DOHH2 (cell line): Measurements from ENCODE around the gene RAD52.

ENCODE experiments used
- H3F3A ChIP-seq: fragments of 200-600 bp; sonication (generic), shearing (Covaris generic); 2 replicates; pipeline ENCODE4 v1.6.0; 2016; ENCODE audit warnings: antibody characterized with exemption, mild to moderate bottlenecking; ENCODE audit not compliant: control insufficient read depth, insufficient read depth
- H3K27ac ChIP-seq: fragments of 200-600 bp; sonication (generic); 2 replicates; pipeline ENCODE4 v1.5.1; 2014; ENCODE audit warnings: low read depth, mild to moderate bottlenecking, low read length, moderate library complexity
- H3K27me3 ChIP-seq: fragments of 200-600 bp; sonication (generic); 2 replicates; pipeline ENCODE4 v1.6.1; 2014; ENCODE audit warnings: mild to moderate bottlenecking, low read length, mixed read lengths; ENCODE audit not compliant: control insufficient read depth
- H3K36me3 ChIP-seq: fragments of 200-600 bp; sonication (generic); 2 replicates; pipeline ENCODE4 v1.6.1; 2014; ENCODE audit warnings: mild to moderate bottlenecking, low read length, moderate library complexity, mixed read lengths; ENCODE audit not compliant: control insufficient read depth
- H3K4me1 ChIP-seq: fragments of 200-600 bp; sonication (generic); 2 replicates; pipeline ENCODE4 v1.6.1; 2014; ENCODE audit warnings: mild to moderate bottlenecking, low read length, mixed read lengths; ENCODE audit not compliant: control insufficient read depth
- H3K4me2 ChIP-seq: fragments of 200-600 bp; sonication (generic); 2 replicates; pipeline ENCODE4 v1.6.0; 2014; ENCODE audit warnings: mild to moderate bottlenecking, low read length, moderate library complexity
- H3K4me3 ChIP-seq: fragments of 200-600 bp; sonication (generic); 2 replicates; pipeline ENCODE4 v1.5.1; 2014; ENCODE audit warnings: mild to moderate bottlenecking, low read length, mixed read lengths
- H3K79me2 ChIP-seq: fragments of 200-600 bp; sonication (generic); 2 replicates; pipeline ENCODE4 v1.6.1; 2014; ENCODE audit warnings: mild to moderate bottlenecking, low read length, mixed read lengths; ENCODE audit not compliant: control insufficient read depth
- H3K9me2 ChIP-seq: fragments of 200-600 bp; sonication (generic); replicated peaks from 2 replicates; pipeline ENCODE4 v1.6.1; 2014; ENCODE audit warnings: mild to moderate bottlenecking, low read length, mixed read lengths; ENCODE audit not compliant: control insufficient read depth
- H3K9me3 ChIP-seq: fragments of 200-600 bp; sonication (generic); 2 replicates; pipeline ENCODE4 v1.6.1; 2014; ENCODE audit warnings: antibody characterized with exemption, low read length, mixed read lengths; ENCODE audit not compliant: control insufficient read depth, insufficient read depth
- H4K20me1 ChIP-seq: fragments of 200-600 bp; sonication (generic); 2 replicates; pipeline ENCODE4 v1.6.0; 2014; ENCODE audit warnings: low read depth, mild to moderate bottlenecking, antibody characterized with exemption, low read length, moderate library complexity; ENCODE audit not compliant: control insufficient read depth, insufficient read depth
- CTCF ChIP-seq: fragments of 200-600 bp; sonication (generic); IDR thresholded peaks from one replicate; pipeline ENCODE4 v1.5.1; 2014; ENCODE audit warnings: antibody characterized with exemption, mild to moderate bottlenecking, low read depth, low read length; ENCODE audit not compliant: poor library complexity, severe bottlenecking
- EZH2phosphoT487 ChIP-seq: fragments of 200-600 bp; sonication (generic); IDR thresholded peaks from 2 replicates; pipeline ENCODE4 v1.6.1; 2017; ENCODE audit warnings: borderline replicate concordance, mild to moderate bottlenecking, antibody characterized with exemption, low read length, moderate library complexity, mixed read lengths

RAD52 gene

GRCh38 chr12:904010-904414, 45.5 kb downstream of the RAD52 start:
- Histone ChIP-seq H4K20me1 (no peaks in the 10 kb centered on the region; the same call in 1 of the 2 replicates), H3K27ac (no peak overlapping the region), H3F3A (no peaks in the 10 kb centered on the region), H3K4me1 (0 out of 2 replicates have a peak, but pooled peaks cover 3% of the 10 kb centered on the region), H3K4me3 (no peak overlapping the region), H3K79me2 (no peaks in the 10 kb centered on the region), H3K36me3 (peaks cover 89% of the 10 kb centered on the region), H3K9me3 (no peaks in the 10 kb centered on the region), H3K27me3 (no peaks in the 10 kb centered on the region), H3K9me2 (no peaks in the 10 kb centered on the region), H3K4me2 (no peak overlapping the region)
- TF ChIP-seq EZH2phosphoT487 (no peak), CTCF (no peak)

- no peak overlapping the region for H3K4me2 ChIP-seq
- H3K27ac ChIP-seq, result no peak overlapping the region
- H3K36me3 ChIP-seq, result peaks cover 89% of the 10 kb centered on the region
- H3K4me3 ChIP-seq, result no peak overlapping the region
- no peaks in the 10 kb centered on the region for H3K79me2 ChIP-seq
- no peaks in the 10 kb centered on the region for H3K9me3 ChIP-seq
- 0 out of 2 replicates have a peak, but pooled peaks cover 3% of the 10 kb centered on the region for H3K4me1 ChIP-seq
- no peaks in the 10 kb centered on the region for H3K9me2 ChIP-seq
- no peaks in the 10 kb centered on the region for H3F3A ChIP-seq
- no peaks in the 10 kb centered on the region for H3K27me3 ChIP-seq
- H4K20me1 ChIP-seq, result no peaks in the 10 kb centered on the region; the same call in 1 of the 2 replicates
- no peak for TF ChIP-seq EZH2phosphoT487
- TF ChIP-seq CTCF, result no peak
Observed at GRCh38 chr12:903055-903454, 46.4 kb downstream of the RAD52 start.

GRCh38 chr12:902581-902980, 46.9 kb downstream of the RAD52 start:
- no peak for TF ChIP-seq CTCF
- no peak for TF ChIP-seq EZH2phosphoT487
- H3K27ac ChIP-seq, result no peak overlapping the region

More at GRCh38 chr12:902581-902980, 46.9 kb downstream of the RAD52 start:
- no peaks in the 10 kb centered on the region for H3K9me3 ChIP-seq
- no peaks in the 10 kb centered on the region for H3K79me2 ChIP-seq
- no peaks in the 10 kb centered on the region for H3F3A ChIP-seq
- peaks cover 89% of the 10 kb centered on the region for H3K36me3 ChIP-seq
- H4K20me1 ChIP-seq, result no peaks in the 10 kb centered on the region; the same call in 1 of the 2 replicates
- 0 out of 2 replicates have a peak, but pooled peaks cover 3% of the 10 kb centered on the region for H3K4me1 ChIP-seq
- no peak overlapping the region for H3K4me2 ChIP-seq
- H3K4me3 ChIP-seq, result no peak overlapping the region
- no peaks in the 10 kb centered on the region for H3K9me2 ChIP-seq
- no peaks in the 10 kb centered on the region for H3K27me3 ChIP-seq
